GM12878 (cell line): Measurements from ENCODE around the gene RBM12. TPM values are rescaled to one million over a fixed set of nuclear protein-coding genes. Genes with fewer than 3 reads are reported as not detected.

Experiments used
- ATAC-seq: fragments of 200-7000 bp; cut with Tn5 transposase; 3 replicates; pipeline ENCODE4 v1.9.1; 2020; ENCODE audit warnings: mild to moderate bottlenecking, moderate library complexity
- BruUV-seq: library from RNA; stranded (reverse); fragments of 400-500 nt; replicated peaks from 2 replicates; lab custom pipeline; 2021; lab: Mats Ljungman, UMichigan
- CTCF ChIA-PET: fragments of 300-600 bp; sonication (Branson Sonifier 250); formaldehyde crosslinking; extraction: SDS; loops from one replicate; lab custom pipeline; 2021; ENCODE audit warnings: inconsistent platforms; lab: Yijun Ruan, JAX
- POLR2A ChIA-PET: fragments of 350-600 bp; formaldehyde crosslinking; extraction: SDS; loops from one replicate; lab custom pipeline; 2021; ENCODE audit warnings: inconsistent platforms; lab: Charles Lee
- RAD21 ChIA-PET: fragments of 300-600 bp; sonication (Branson Sonifier 250); formaldehyde crosslinking; loops from one replicate; lab custom pipeline; 2023; ENCODE audit warnings: antibody characterized with exemption; ENCODE audit not compliant: unreplicated experiment; lab: Charles Lee
- SMC1A ChIA-PET: fragments of 300-600 bp; sonication (Branson Sonifier 250); formaldehyde crosslinking; loops from one replicate; lab custom pipeline; 2023; ENCODE audit not compliant: unreplicated experiment, uncharacterized antibody; lab: Charles Lee
- DNase-seq: peaks from one replicate; pipeline ENCODE4 v3.0.0-alpha.2; 2011; ENCODE audit warnings: low read depth, low spot score
- FAIRE-seq: peaks from 3 replicates; lab custom pipeline; 2011; peaks lifted over from hg19 to GRCh38; lab: Jason Lieb, UNC
- H2AFZ ChIP-seq: 2 replicates; pipeline ENCODE4 v1.6.0; 2011; ENCODE audit warnings: low read depth, low read length, control low read depth; ENCODE audit not compliant: control insufficient read depth
- H3K27ac ChIP-seq: 2 replicates; pipeline ENCODE4 v1.5.1; 2011; ENCODE audit warnings: control low read depth; ENCODE audit not compliant: control insufficient read depth, insufficient read depth
- H3K27me3 ChIP-seq, 2 experiments: replicated peaks in 1 of 2; 2 replicates each; pipeline versions ENCODE4 v1.6.0 to v1.6.1; 2011; ENCODE audit warnings: low read length in 1 of 2; ENCODE audit not compliant: control insufficient read depth in 2 of 2, insufficient read depth in 2 of 2
- H3K36me3 ChIP-seq, 2 experiments: 2 replicates each; pipeline ENCODE4 v1.5.1; 2011; ENCODE audit warnings: low read length in 1 of 2; ENCODE audit not compliant: control insufficient read depth in 2 of 2, insufficient read depth in 2 of 2
- H3K4me1 ChIP-seq: 2 replicates; pipeline ENCODE4 v1.6.1; 2011; ENCODE audit warnings: mild to moderate bottlenecking, low read length, moderate library complexity, mixed read lengths; ENCODE audit not compliant: control insufficient read depth, insufficient read depth
- H3K4me2 ChIP-seq: 2 replicates; pipeline ENCODE4 v1.6.0; 2011; ENCODE audit warnings: control low read depth; ENCODE audit not compliant: control insufficient read depth, insufficient read depth
- H3K4me3 ChIP-seq: fragments of 200-600 bp; sonication (generic); 2 replicates; pipeline ENCODE4 v1.5.1; 2016
- H3K79me2 ChIP-seq: 2 replicates; pipeline ENCODE4 v1.6.0; 2011; ENCODE audit warnings: low read length; ENCODE audit not compliant: control insufficient read depth, insufficient read depth
- H3K9ac ChIP-seq: 2 replicates; pipeline ENCODE4 v1.8.0; 2011; ENCODE audit warnings: low read length, control low read depth, mixed read lengths; ENCODE audit not compliant: control insufficient read depth, insufficient read depth
- H3K9me3 ChIP-seq: replicated peaks from 3 replicates; pipeline ENCODE4 v1.5.1; 2011; ENCODE audit warnings: mild to moderate bottlenecking, low read length; ENCODE audit not compliant: control insufficient read depth, insufficient read depth
- H4K20me1 ChIP-seq: 2 replicates; pipeline ENCODE4 v1.6.0; 2011; ENCODE audit not compliant: control insufficient read depth, insufficient read depth
- ASH2L ChIP-seq: fragments of 300-600, 200-600 bp; sonication (generic); IDR thresholded peaks from 2 replicates; pipeline ENCODE4 v1.6.1; 2017; ENCODE audit warnings: low read depth, mild to moderate bottlenecking, borderline replicate concordance
- CHD2 ChIP-seq: IDR thresholded peaks from 2 replicates; pipeline ENCODE4 v1.6.1; 2011; ENCODE audit warnings: low read depth, low read length, improper control_type of control experiment, borderline replicate concordance
- JUND ChIP-seq: IDR thresholded peaks from 2 replicates; pipeline ENCODE4 v1.6.1; 2012; ENCODE audit warnings: low read depth, mild to moderate bottlenecking, low read length, improper control_type of control experiment, moderate library complexity
- NFYA ChIP-seq: IDR thresholded peaks from 2 replicates; pipeline ENCODE4 v1.6.1; 2011; ENCODE audit warnings: low read depth, mild to moderate bottlenecking, low read length, improper control_type of control experiment, borderline replicate concordance
- NRF1 ChIP-seq: conservative IDR thresholded peaks from 2 replicates; pipeline ENCODE4 v1.6.1; 2011; ENCODE audit warnings: mild to moderate bottlenecking, low read depth, low read length, improper control_type of control experiment
- WGBS: methylation state at CpG from one replicate; pipeline ENCODE4 v1.1.6; 2016; ENCODE audit warnings: low lambda C conversion rate; ENCODE audit not compliant: insufficient replicate concordance, insufficient coverage; ENCODE audit errors: missing lambda C conversion rate; 5-methylcytosine and 5-hydroxymethylcytosine counted together
- in situ Hi-C: fragments of 300-500 bp; cut with MboI; formaldehyde crosslinking; loops from 9 replicates; pipeline ENCODE4 v1.14.3; 2018; ENCODE audit warnings: mixed read lengths
- intact Hi-C: fragments of 100-400 bp; cut with micrococcal nuclease; formaldehyde crosslinking; loops from one replicate; pipeline ENCODE4 v1.14.2; 2022; ENCODE audit not compliant: unreplicated experiment
- polyA plus RNA-seq, 11 experiments: library from polyadenylated mRNA; depleted of rRNA in 4 of 11; unstranded in 6 of 11; stranded (reverse) in 5 of 11; fragments of >200 nt; fragmentation: Nextera tagmentation in 4 of 11; fragmentation: Illumina TruSeq in 1 of 11; extraction: Ambion mirVana in 4 of 11; extraction: Trizol in 1 of 11; gene quantifications; 1 replicate in 1 of 11; 2 replicates in 10 of 11; pipeline versions ENCODE4 v1.2.1 to v1.2.3, GENCODE V29; 2011 to 2016; ENCODE audit warnings: inconsistent platforms in 2 of 11, missing spikeins in 2 of 11, low read depth in 1 of 11
- total RNA-seq, 4 experiments: library from RNA; depleted of rRNA in 3 of 4; stranded (reverse); fragments of >200 nt in 3 of 4; fragmentation: Illumina TruSeq in 1 of 4; extraction: Trizol in 1 of 4; gene quantifications; 2 replicates each; pipeline versions ENCODE4 v1.2.1 to v1.2.3, GENCODE V29; 2013 to 2021

The RBM12 gene
- total and polyA plus RNA-seq, 10 of the 15 experiments (the other 5 are each of a cell fraction or from before 2014, with no cell fraction given) = 4.7 to 153 (median 58.5) TPM

DNA sequence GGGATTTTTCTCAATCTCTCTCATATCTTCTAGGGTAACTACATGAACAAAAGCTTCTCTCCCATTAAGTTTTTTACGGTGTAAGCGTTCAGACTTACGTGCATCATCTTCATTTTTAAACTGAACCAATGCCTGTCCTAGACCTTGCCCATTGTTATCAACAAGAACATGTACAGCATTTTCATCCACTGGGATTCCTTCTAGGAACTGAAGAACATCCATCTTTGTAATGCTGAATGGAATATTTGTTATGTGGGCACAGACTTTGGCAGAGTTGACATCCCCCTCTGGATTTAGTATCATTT is 11.3 kb downstream of the RBM12 start:
- BruUV-seq = no TSS peak
- RAD21 ChIA-PET = interaction anchor here (0.6 kb wide), 1 partner anchor 74 kb away, joined by 3 read pairs; no protein-coding TSS in a partner anchor
- Histone ChIP-seq H3K27me3 (no peaks in the 10 kb centered on the region), H2AFZ (no peak overlapping the region), H3K4me3 (no peak overlapping the region), H3K4me2 (no peak overlapping the region), H3K9me3 (no peaks in the 10 kb centered on the region), H4K20me1 (peaks cover 9% of the 10 kb centered on the region), H3K9ac (no peak overlapping the region), H3K27ac (no peak overlapping the region), H3K36me3 (peaks cover 19 to 30% of the 10 kb centered on the region in 2 experiments), H3K4me1 (no peaks in the 10 kb centered on the region), H3K79me2 (peaks cover 82% of the 10 kb centered on the region)
- CTCF ChIA-PET = interaction anchor here (1.2 kb wide), 1 partner anchor 36 kb away, joined by 4 read pairs; no protein-coding TSS in a partner anchor
- SMC1A ChIA-PET = interaction anchor here (1.1 kb wide), 1 partner anchor 82 kb away, joined by 3 read pairs; no protein-coding TSS in a partner anchor
- DNase-seq = no peak
- WGBS = 100% methylated on average over 3 of the region's 3 CpGs
- ATAC-seq = no peak
- POLR2A ChIA-PET = interaction anchor here (0.7 kb wide), 1 partner anchor 89 kb away, joined by 3 read pairs; the partner anchor contains the start of gene RBM39
- intact Hi-C loops (no loop called here), in situ Hi-C loops (no loop called here)
- FAIRE-seq = no peak
- no peak for TF ChIP-seq NRF1
- TF ChIP-seq NFYA = no peak
- no peak for TF ChIP-seq JUND

DNA sequence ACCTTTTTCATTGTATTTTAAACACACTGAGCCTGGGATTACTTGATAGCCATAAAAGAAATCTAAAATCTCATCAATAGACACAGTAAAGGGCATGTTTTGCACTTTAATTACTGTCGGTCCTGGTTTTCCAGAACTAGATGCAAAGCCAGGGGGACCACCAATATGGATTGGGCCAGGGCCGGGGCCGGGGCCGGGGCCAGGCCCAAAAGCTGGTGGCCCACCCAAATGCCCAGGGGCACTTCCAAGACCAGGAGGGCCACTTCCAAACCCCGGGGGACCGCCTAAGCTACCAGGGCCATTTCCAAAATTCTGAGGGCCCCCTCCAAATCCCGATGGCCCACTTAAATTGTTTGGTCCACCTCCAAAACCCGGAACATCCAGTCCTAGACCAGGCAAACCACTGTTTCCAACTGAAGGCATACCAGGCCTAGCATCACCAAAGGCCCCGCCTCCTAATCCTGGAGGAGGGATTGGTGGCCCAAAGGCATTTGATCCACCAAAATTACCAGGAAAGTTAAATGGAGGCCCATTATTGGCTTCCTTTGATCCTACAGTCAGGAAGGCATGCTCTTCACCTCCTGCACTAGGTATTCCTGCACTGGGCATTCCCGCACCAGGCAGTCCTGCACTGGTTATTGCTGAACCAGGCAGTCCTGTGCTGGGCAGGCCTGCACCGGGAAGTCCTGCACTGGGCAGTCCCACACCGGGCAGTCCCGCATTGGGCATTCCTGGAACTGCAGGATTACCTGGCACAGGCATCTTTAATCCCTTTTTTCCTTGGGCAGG is 11.9 kb downstream of the RBM12 start:
- SMC1A ChIA-PET = interaction anchor here (1.1 to 1.2 kb wide), 2 partner anchors 24 to 82 kb away, joined by 3 read pairs; no protein-coding TSS in a partner anchor
- no peaks in the 10 kb centered on the region for H3K9me3 ChIP-seq
- H3K9ac ChIP-seq = no peak overlapping the region
- H2AFZ ChIP-seq = no peak overlapping the region
- RAD21 ChIA-PET = interaction anchor here (1.1 kb wide), 1 partner anchor 8 kb away, joined by 3 read pairs; no protein-coding TSS in a partner anchor
- POLR2A ChIA-PET = interaction anchor here (0.7 kb wide), 1 partner anchor 10 kb away, joined by 3 read pairs; no protein-coding TSS in a partner anchor
- in situ Hi-C loops = no loop called here
- DNase-seq = no peak
- WGBS = 93% methylated on average over 13 of the region's 13 CpGs
- no peaks in the 10 kb centered on the region for H3K27me3 ChIP-seq
- peak; percentile 18; the same call in 1 of the 3 replicates for ATAC-seq
- peaks cover 7% of the 10 kb centered on the region for H4K20me1 ChIP-seq
- H3K79me2 ChIP-seq = peaks cover 78% of the 10 kb centered on the region
- H3K4me3 ChIP-seq = no peak overlapping the region
- BruUV-seq = no TSS peak
- TF ChIP-seq CHD2 (no peak), ASH2L (no peak)
- TF ChIP-seq, all 136 proteins: peak for 0
- Histone ChIP-seq H3K27ac (no peak overlapping the region), H3K4me2 (no peak overlapping the region), H3K36me3 (peaks cover 19 to 30% of the 10 kb centered on the region in 2 experiments), H3K4me1 (no peaks in the 10 kb centered on the region)
- intact Hi-C loops = no loop called here
- no peak for FAIRE-seq
- CTCF ChIA-PET = interaction anchor here (1.2 kb wide), 1 partner anchor 35 kb away, joined by 4 read pairs; no protein-coding TSS in a partner anchor
